Measurements from ENCODE around the gene TMPRSS11A. TPM values are rescaled to one million over a fixed set of nuclear protein-coding genes. Genes with fewer than 3 reads are reported as not detected.

TMPRSS11A gene
- total and polyA plus RNA-seq, 2 donors: 0.24 to 0.91 TPM

DNA sequence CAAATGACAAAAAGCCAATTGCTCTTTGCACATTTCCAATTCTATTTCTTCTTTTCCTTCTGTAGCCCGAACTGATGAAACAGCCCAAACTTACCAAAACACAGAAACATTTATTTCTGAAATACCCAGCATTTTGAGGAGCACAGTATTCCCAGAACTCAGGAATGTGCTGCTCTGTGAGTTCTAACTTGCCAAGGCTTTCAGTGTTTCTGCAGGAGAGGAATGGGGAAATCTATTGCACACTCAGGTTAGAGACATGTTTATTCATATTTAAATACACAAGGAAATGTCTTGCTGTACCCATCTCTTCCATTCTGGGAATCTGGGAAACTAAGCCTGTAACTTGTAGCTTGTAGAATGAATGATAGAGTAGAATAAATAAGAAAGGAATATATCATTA is 90.2 kb downstream of the TMPRSS11A start:
- H3K27ac ChIP-seq (ENCODE audit: low read depth in 1 of 2, low read length in 1 of 2): no peak overlapping the region
- no peaks in the 10 kb centered on the region for H3K4me1 ChIP-seq (ENCODE audit: control insufficient read depth in 2 of 2, insufficient read depth in 2 of 2, low read length in 2 of 2)
- no peaks in the 10 kb centered on the region for H3K9me3 ChIP-seq (ENCODE audit: control insufficient read depth in 2 of 2, insufficient read depth in 1 of 2, low read length in 1 of 2)
- H3K36me3 ChIP-seq (ENCODE audit: control insufficient read depth in 2 of 2, insufficient read depth in 2 of 2, low read length in 1 of 2): no peaks in the 10 kb centered on the region
- no peaks in the 10 kb centered on the region for H3K27me3 ChIP-seq (ENCODE audit: control insufficient read depth in 2 of 2, insufficient read depth in 1 of 2, low read length in 1 of 2)
- H3K4me3 ChIP-seq (ENCODE audit: low read length in 2 of 2): no peak overlapping the region
- 96% methylated on average over 1 of the region's 1 CpG for WGBS
- DNase-seq (ENCODE audit: low read depth in 6 of 9, low spot score in 9 of 9): no peak

DNA sequence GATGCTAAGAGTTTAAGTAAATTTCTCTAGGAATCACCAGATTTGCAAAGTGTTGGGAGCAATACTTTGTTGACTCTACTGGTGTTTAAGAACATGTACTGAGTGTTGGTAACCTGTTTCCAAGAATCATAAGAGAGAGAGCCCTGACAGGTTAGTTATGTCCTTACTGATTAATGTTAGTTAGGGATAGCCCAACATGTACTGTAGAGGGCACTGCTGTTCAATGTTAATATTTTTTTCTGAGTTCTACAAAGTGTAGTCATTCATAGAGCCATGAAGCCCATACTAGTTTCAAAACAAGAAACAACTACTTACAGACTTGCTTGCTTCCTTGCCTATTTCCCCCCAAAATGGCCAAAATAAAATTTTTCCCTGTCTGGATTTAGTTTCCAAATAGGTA is 91.4 kb downstream of the TMPRSS11A start:
- H3K4me1 ChIP-seq (ENCODE audit: control insufficient read depth in 2 of 2, insufficient read depth in 2 of 2, low read length in 2 of 2): no peaks in the 10 kb centered on the region
- H3K27me3 ChIP-seq (ENCODE audit: control insufficient read depth in 2 of 2, insufficient read depth in 1 of 2, low read length in 1 of 2): no peaks in the 10 kb centered on the region
- H3K9me3 ChIP-seq (ENCODE audit: control insufficient read depth in 2 of 2, insufficient read depth in 1 of 2, low read length in 1 of 2): no peaks in the 10 kb centered on the region
- H3K36me3 ChIP-seq (ENCODE audit: control insufficient read depth in 2 of 2, insufficient read depth in 2 of 2, low read length in 1 of 2): no peaks in the 10 kb centered on the region
- peak in 2 of 9 donors; percentile 17 to 32 for DNase-seq (ENCODE audit: low read depth in 6 of 9, low spot score in 9 of 9)
- H3K27ac ChIP-seq (ENCODE audit: low read depth in 1 of 2, low read length in 1 of 2): no peak overlapping the region
- no peak overlapping the region for H3K4me3 ChIP-seq (ENCODE audit: low read length in 2 of 2)

DNA sequence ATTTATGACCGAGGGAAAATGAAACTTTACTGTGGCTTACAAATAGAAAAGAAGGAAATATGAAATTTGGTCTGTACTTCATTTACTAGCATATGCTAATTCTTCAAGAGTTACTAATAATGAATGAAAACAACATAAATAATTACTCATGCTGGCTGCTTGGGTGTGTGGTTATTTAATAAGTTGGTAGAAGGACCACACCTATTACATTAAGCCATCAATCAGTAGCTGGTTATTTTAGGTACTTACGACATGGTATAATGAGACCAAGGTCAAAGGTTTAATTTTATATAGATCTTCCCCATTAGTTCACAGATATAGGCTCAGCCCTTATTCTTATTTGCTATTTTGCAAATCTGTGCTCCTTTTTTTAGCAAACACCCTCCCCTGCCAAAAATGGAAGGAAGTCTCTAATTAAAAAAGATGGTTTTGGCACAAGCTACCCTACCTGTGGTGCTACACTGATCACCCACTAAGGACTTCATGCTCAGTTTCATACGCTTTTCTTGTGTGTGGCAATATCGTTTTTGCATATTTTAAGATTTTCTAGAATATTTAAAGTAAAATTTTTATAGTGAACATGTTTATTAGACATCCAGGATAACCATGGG is 93.6 kb downstream of the TMPRSS11A start:
- Histone ChIP-seq H3K36me3 (ENCODE audit: control insufficient read depth in 2 of 2, insufficient read depth in 2 of 2, low read length in 1 of 2) (no peaks in the 10 kb centered on the region), H3K9me3 (ENCODE audit: control insufficient read depth in 2 of 2, insufficient read depth in 1 of 2, low read length in 1 of 2) (no peaks in the 10 kb centered on the region), H3K27me3 (ENCODE audit: control insufficient read depth in 2 of 2, insufficient read depth in 1 of 2, low read length in 1 of 2) (no peaks in the 10 kb centered on the region), H3K4me3 (ENCODE audit: low read length in 2 of 2) (no peak overlapping the region), H3K4me1 (ENCODE audit: control insufficient read depth in 2 of 2, insufficient read depth in 2 of 2, low read length in 2 of 2) (no peaks in the 10 kb centered on the region), H3K27ac (ENCODE audit: low read depth in 1 of 2, low read length in 1 of 2) (no peak overlapping the region)
- 88% methylated on average over 4 of the region's 4 CpGs for WGBS
- no peak for DNase-seq (ENCODE audit: low read depth in 6 of 9, low spot score in 9 of 9)

DNA sequence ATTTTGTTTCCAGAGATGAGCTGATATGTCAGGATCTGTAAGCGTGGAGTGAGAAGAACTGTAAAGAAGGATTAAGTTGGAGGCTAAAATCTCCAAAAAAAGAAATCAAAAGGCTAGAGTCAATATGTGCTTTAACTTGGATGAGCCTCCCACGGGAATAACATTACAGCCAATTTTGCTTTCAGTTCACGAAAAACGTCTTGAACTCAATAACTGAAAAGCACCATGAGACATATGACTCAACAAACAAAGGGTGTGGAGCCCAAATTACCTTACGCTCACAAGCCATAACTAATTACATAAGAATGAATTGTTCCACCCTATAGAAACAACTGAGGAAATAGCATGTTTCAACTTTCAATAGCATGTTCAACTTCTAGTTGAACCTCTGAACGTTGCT is 101.8 kb downstream of the TMPRSS11A start:
- Histone ChIP-seq H3K9me3 (ENCODE audit: control insufficient read depth in 2 of 2, insufficient read depth in 1 of 2, low read length in 1 of 2) (no peaks in the 10 kb centered on the region), H3K27me3 (ENCODE audit: control insufficient read depth in 2 of 2, insufficient read depth in 1 of 2, low read length in 1 of 2) (no peaks in the 10 kb centered on the region), H3K4me3 (ENCODE audit: low read length in 2 of 2) (no peak overlapping the region), H3K36me3 (ENCODE audit: control insufficient read depth in 2 of 2, insufficient read depth in 2 of 2, low read length in 1 of 2) (no peaks in the 10 kb centered on the region), H3K27ac (ENCODE audit: low read depth in 1 of 2, low read length in 1 of 2) (no peak overlapping the region), H3K4me1 (ENCODE audit: control insufficient read depth in 2 of 2, insufficient read depth in 2 of 2, low read length in 2 of 2) (no peaks in the 10 kb centered on the region)
- WGBS: 92% methylated on average over 6 of the region's 6 CpGs
- DNase-seq (ENCODE audit: low read depth in 6 of 9, low spot score in 9 of 9): no peak

Other genes starting within 250 kb of the TMPRSS11A start
- gene GNRHR, start 209.1 kb downstream of the TMPRSS11A start, total RNA-seq: not detected
- gene GNRHR, start 209.1 kb downstream of the TMPRSS11A start, polyA plus RNA-seq: not detected
- 0.05 TPM for gene TMPRSS11D, start 79.5 kb downstream of the TMPRSS11A start, total RNA-seq
- gene TMPRSS11D, start 79.5 kb downstream of the TMPRSS11A start, polyA plus RNA-seq: 1.3 TPM
- 0.09 TPM for gene TMPRSS11F, start 166.4 kb upstream of the TMPRSS11A start, total RNA-seq
- gene TMPRSS11F, start 166.4 kb upstream of the TMPRSS11A start, polyA plus RNA-seq: 0.18 TPM